HG03025 (cell line): ENCODE measurements around the gene APOC1.
"Not testable (repeated sequence)": the region's sequence is repeated elsewhere in the genome, so short reads cannot be mapped to it uniquely, and the experiment has no call there.

Source experiments
- ATAC-seq: cut with Tn5 transposase; IDR thresholded peaks from one replicate; pipeline ENCODE4 v1.9.1; 2021; ENCODE audit warnings: mild to moderate bottlenecking, moderate library complexity; ENCODE audit not compliant: unreplicated experiment, low FRiP score

APOC1 gene

DNA sequence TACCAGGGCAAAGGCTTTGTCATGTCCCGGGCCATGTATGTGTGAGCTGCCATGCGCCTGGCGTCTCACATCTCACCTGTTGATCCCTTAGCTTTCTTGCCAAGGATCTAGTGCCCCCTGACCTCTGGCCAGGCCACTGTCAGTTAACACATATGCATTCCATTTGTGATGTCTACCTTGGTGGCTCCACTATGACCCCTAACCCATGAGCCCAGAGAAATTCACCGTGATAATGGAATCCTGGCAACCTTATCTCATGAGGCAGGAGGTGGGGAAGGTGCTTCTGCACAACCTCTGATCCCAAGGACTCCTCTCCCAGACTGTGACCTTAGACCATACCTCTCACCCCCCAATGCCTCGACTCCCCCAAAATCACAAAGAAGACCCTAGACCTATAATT is 26.1 kb upstream of the APOC1 start:
- not testable (repeated sequence) for ATAC-seq

DNA sequence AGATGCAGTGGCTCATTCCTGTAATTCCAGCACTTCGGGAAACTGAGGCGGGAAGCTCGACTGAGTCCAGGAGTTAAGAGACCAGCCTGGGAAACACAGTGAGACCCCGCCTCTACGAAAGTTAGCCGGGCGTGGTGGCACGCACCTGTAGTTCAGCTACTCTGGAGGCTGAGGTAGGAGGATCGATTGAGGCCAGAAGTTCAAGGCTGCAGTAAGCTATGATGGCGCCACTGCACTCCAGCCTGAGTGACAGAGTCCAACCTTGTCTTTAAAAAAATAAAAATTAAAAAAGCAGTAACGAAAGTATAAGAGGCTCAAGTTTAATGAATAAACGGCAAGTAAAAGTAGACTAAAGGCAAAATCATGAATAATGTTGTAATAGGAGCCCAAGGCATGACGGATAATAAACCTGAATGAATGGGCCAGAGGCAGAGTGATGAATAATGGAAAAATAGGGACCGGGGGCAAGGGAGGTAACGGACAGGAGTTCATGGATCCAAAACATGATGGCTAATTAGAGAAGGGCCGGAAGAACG is 24.5 kb upstream of the APOC1 start:
- no peak for ATAC-seq

DNA sequence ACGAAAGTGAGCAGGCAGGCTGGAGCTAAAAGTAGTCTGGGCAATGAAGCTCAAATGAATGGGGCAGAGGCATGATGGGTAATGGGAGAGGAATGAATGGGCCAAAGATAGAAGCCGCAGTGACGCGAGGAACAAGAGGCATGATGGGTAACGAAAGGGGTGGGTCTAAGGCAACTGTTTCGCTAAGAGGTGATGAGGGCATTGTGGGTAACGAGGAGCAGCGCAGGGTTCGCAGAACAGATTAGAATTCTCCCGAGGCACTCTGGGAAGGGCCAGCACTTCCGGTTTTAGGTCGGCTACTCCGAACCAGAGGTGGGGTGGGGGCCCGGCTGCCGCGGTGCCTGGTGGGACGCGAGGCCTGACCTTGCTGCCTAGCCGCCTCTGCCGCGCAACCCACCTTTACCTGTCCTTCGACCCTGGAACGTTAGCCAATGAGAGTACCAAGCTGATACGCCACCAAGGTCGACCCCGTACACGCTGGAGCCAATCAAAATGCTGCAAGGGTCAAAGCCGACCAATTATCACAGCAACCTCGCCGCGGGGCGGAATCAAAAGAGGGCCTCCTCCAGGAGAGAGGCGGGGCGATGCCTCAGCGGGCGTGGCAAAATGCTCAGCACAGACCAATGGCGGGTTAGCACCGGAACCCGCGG is 23.9 kb upstream of the APOC1 start:
- peak; percentile 78 for ATAC-seq

DNA sequence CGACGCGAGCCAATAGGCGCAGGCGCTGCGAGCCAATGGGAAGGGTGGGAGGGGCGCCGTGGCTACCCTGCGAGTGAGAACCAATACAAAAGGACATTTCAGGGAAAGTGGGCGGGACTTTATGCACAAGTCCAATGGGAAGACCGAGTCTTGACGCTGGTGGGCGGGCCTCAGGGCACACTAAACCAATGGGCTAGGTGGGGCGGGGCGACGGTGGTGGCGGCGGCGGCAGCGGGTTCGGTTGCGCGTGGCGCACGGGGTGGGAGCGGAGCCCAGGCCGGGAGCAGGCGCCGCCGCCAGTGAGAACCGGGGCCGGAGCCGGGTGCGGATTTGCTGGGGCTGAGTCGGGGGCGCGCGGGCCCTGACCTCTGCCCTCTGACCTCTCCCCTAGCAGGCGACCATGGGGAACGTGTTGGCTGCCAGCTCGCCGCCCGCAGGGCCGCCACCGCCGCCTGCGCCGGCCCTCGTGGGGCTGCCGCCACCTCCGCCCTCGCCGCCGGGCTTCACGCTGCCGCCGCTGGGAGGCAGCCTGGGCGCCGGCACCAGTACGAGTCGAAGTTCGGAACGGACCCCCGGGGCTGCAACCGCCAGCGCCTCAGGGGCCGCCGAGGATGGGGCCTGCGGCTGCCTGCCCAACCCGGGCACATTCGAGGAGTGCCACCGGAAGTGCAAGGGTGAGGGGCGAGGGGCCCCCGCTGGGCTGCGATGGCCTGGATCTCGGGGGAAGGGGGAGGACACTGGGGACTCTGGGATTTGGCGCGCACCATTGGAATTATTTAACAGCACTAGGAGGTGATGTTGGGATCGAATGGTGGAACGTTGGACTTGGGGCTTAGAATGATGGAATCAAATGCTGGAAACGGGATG is 23.2 kb upstream of the APOC1 start, which contains the start of gene TOMM40:
Gene TOMM40, plus strand, starts transcription at position 239 of the 867 bp plus-strand sequence. Its CDS starts 162 bp downstream, at position 401.
- ATAC-seq: peak; percentile 63

DNA sequence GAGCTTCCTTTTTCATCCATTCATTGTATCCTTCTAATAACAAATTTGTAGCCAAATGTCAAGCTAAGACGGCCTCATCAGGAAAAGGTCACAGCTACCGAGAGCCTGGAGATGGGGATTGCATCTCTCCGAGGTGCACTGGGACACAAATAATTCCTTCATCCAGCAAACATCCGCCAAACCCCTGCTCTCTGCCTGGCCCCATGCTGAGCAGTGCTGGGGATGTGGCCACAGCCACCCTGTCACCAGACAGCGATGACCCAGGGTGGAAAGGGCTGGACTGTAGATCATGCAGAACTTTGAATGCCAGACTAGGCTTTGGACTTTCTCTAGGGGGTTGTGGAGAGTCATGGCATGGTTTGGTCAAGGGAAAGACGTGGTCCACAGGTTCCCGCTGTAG is 21.5 kb upstream of the APOC1 start:
- no peak for ATAC-seq

DNA sequence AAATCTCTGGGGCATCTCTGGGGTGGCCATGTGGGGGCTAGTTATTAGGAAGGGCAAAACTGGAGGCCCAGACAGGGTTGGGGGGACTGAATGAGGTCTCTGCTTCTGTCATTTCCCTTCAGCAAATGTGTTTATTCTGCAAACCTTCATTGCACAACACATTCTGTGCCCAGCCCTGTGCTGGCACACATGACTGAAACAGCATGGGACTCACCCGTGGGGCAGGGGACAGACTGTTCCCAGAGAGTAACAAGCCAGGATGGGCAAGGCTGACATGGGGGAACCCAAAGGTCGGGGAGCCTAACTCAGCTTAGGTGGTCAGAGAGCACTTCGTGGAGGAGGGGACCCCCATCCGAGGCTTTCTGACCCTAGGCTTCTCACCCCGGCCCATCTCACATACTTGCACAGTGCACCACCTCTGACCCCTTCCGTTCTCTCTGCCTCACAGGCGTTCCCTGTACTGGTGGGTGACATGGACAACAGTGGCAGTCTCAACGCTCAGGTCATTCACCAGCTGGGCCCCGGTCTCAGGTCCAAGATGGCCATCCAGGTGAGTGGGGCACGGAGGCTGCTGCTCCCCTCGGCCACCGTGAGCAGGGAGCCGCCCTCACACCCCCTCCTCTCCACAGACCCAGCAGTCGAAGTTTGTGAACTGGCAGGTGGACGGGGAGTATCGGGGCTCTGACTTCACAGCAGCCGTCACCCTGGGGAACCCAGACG is 20.9 kb upstream of the APOC1 start:
- ATAC-seq: no peak

DNA sequence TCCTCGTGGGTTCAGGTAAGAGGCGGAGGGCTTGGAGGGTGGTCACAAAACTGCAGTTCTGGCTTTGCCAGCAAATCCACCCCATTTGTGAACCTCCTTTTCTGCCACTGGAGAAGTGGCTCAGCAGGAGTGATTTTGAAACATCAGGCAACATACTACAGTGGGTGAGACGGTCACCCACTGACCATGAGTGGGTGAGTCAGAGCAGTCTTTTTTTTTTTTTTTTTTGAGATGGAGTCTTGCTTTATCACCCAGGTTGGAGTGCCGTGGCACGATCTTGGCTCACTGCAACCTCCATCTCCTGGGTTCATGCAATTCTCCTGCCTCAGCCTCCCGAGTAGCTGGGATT is 20.4 kb upstream of the APOC1 start:
- no peak for ATAC-seq

DNA sequence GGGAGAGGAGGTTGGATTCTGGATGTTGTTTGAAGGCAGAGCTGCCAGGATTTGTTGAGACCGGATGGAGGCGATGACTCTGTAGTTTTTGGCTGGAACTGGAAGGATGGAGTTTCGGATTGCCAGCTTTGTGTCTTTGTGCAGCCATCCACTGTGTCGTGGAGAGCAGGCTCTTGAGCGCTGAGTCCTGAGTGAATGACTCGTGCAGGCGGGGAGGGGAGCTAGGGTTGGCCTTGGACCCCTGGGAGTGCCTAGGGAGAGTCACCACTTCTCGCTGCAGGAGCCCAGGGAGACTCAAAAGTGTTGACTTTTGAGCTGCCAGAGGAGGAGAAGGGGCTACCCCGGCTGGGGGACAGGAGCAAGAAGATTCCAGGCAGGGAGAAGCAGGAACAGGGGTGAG is 19.5 kb upstream of the APOC1 start:
- ATAC-seq: no peak

DNA sequence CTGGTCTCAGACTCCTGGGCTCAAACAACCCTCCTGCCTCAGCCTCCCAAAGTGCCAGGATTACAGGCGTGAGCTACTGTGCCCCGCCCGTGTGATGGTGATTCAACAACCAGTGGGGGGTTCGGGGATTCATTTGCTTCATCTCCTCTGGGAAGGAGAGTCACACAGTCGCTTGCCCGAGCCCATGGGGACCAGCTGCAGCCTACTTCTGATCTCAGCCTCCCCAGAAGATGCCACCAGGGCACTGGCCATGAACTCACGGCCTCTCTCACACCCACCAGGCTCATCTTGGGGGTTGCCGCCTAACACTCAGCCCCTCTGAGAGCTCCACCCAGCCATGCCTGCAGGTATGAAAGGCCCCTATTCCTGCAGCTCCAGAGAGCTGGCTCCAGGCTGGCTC is 16.6 kb upstream of the APOC1 start:
- no peak for ATAC-seq

DNA sequence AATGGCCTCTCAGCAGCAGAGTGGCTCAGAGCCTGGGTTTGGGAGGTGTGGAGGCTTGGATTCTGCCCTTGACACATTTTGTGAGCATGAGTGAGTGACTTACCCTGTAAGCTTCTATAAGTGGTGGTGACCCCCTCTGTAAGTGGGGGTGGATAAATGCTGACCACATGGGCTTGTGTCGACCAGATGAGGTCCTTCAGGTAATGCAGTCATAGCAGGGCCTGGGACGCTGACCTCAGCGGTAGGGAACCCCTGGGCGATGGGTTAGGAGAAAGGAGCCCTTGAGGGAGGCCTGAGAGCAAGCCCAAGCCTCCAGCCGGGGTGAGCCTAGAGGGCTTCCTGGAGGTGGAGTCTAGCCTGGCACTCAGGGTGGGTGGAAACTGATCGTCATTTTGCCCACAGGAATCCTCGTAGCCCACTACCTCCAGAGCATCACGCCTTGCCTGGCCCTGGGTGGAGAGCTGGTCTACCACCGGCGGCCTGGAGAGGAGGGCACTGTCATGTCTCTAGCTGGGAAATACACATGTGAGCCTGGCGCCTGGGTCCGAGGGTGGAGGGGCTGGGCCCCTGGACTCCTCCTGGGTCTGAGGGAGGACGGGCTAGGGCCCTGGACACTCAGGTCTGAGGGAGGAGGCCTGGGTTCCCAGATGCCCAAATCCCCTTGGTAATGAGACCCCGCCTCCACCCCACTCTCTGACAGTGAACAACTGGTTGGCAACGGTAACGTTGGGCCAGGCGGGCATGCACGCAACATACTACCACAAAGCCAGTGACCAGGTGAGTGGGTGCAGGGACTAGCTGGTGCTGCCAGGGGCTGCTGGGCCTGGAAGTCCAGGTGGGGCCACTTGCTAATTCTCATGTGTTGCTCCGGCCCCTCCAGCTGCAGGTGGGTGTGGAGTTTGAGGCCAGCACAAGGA is 13.8 kb upstream of the APOC1 start:
- ATAC-seq: no peak

DNA sequence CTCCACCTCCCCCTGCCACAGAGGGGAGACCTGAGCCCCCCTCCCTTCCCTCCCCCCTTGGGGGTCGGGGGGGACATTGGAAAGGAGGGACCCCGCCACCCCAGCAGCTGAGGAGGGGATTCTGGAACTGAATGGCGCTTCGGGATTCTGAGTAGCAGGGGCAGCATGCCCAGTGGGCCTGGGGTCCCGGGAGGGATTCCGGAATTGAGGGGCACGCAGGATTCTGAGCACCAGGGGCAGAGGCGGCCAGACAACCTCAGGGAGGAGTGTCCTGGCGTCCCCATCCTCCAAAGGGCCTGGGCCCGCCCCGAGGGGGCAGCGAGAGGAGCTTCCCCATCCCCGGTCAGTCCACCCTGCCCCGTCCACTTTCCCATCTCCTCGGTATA is 11.2 kb upstream of the APOC1 start:
- ATAC-seq: no peak

DNA sequence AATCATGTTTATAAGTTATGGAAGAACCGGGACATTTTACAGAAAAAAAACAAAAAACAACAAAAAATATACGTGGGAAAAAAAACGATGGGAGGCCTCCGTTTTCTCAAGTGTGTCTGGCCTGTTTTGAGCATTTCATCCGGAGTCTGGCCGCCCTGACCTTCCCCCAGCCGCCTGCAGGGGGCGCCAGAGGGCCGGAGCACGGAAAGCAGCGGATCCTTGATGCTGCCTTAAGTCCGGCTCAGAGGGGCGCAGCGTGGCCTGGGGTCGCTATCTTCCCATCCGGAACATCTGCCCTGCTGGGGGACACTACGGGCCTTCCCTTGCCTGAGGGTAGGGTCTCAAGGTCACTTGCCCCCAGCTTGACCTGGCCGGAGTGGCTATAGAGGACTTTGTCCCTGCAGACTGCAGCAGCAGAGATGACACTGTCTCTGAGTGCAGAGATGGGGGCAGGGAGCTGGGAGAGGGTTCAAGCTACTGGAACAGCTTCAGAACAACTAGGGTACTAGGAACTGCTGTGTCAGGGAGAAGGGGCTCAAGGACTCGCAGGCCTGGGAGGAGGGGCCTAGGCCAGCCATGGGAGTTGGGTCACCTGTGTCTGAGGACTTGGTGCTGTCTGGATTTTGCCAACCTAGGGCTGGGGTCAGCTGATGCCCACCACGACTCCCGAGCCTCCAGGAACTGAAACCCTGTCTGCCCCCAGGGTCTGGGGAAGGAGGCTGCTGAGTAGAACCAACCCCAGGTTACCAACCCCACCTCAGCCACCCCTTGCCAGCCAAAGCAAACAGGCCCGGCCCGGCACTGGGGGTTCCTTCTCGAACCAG is 10.6 kb upstream of the APOC1 start:
- ATAC-seq: no peak

DNA sequence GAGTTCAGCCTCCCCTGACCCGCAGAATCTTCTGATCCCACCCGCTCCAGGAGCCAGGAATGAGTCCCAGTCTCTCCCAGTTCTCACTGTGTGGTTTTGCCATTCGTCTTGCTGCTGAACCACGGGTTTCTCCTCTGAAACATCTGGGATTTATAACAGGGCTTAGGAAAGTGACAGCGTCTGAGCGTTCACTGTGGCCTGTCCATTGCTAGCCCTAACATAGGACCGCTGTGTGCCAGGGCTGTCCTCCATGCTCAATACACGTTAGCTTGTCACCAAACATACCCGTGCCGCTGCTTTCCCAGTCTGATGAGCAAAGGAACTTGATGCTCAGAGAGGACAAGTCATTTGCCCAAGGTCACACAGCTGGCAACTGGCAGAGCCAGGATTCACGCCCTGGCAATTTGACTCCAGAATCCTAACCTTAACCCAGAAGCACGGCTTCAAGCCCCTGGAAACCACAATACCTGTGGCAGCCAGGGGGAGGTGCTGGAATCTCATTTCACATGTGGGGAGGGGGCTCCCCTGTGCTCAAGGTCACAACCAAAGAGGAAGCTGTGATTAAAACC is 9.9 kb upstream of the APOC1 start:
- no peak for ATAC-seq

DNA sequence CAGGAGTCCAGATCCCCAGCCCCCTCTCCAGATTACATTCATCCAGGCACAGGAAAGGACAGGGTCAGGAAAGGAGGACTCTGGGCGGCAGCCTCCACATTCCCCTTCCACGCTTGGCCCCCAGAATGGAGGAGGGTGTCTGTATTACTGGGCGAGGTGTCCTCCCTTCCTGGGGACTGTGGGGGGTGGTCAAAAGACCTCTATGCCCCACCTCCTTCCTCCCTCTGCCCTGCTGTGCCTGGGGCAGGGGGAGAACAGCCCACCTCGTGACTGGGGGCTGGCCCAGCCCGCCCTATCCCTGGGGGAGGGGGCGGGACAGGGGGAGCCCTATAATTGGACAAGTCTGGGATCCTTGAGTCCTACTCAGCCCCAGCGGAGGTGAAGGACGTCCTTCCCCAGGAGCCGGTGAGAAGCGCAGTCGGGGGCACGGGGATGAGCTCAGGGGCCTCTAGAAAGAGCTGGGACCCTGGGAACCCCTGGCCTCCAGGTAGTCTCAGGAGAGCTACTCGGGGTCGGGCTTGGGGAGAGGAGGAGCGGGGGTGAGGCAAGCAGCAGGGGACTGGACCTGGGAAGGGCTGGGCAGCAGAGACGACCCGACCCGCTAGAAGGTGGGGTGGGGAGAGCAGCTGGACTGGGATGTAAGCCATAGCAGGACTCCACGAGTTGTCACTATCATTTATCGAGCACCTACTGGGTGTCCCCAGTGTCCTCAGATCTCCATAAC is 8.8 kb upstream of the APOC1 start, which contains the start of gene APOE:
Gene APOE, plus strand, starts transcription at position 360 of the 724 bp plus-strand sequence. CDS start 829 bp downstream, outside the sequence.
- ATAC-seq: no peak

DNA sequence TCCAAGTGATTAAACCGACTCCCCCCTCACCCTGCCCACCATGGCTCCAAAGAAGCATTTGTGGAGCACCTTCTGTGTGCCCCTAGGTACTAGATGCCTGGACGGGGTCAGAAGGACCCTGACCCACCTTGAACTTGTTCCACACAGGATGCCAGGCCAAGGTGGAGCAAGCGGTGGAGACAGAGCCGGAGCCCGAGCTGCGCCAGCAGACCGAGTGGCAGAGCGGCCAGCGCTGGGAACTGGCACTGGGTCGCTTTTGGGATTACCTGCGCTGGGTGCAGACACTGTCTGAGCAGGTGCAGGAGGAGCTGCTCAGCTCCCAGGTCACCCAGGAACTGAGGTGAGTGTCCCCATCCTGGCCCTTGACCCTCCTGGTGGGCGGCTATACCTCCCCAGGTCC is 6.8 kb upstream of the APOC1 start:
- ATAC-seq: no peak

DNA sequence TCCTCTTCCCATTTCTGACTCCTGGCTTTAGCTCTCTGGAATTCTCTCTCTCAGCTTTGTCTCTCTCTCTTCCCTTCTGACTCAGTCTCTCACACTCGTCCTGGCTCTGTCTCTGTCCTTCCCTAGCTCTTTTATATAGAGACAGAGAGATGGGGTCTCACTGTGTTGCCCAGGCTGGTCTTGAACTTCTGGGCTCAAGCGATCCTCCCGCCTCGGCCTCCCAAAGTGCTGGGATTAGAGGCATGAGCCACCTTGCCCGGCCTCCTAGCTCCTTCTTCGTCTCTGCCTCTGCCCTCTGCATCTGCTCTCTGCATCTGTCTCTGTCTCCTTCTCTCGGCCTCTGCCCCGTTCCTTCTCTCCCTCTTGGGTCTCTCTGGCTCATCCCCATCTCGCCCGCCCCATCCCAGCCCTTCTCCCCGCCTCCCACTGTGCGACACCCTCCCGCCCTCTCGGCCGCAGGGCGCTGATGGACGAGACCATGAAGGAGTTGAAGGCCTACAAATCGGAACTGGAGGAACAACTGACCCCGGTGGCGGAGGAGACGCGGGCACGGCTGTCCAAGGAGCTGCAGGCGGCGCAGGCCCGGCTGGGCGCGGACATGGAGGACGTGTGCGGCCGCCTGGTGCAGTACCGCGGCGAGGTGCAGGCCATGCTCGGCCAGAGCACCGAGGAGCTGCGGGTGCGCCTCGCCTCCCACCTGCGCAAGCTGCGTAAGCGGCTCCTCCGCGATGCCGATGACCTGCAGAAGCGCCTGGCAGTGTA is 6.2 kb upstream of the APOC1 start:
- ATAC-seq: no peak

DNA sequence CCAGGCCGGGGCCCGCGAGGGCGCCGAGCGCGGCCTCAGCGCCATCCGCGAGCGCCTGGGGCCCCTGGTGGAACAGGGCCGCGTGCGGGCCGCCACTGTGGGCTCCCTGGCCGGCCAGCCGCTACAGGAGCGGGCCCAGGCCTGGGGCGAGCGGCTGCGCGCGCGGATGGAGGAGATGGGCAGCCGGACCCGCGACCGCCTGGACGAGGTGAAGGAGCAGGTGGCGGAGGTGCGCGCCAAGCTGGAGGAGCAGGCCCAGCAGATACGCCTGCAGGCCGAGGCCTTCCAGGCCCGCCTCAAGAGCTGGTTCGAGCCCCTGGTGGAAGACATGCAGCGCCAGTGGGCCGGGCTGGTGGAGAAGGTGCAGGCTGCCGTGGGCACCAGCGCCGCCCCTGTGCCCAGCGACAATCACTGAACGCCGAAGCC is 5.6 kb upstream of the APOC1 start:
- ATAC-seq: no peak
